Calu3 (cell line): ENCODE results near the gene GRK1. TPM values are rescaled to one million over a fixed set of nuclear protein-coding genes. Genes with fewer than 3 reads are reported as not detected.

Experiments
- BruUV-seq: library from RNA; stranded (reverse); fragments of 400-500 nt; replicated peaks from 2 replicates; lab custom pipeline; 2021; lab: Mats Ljungman, UMichigan
- CTCF ChIA-PET: fragments of 300-600 bp; sonication (Branson Sonifier 250); formaldehyde crosslinking; loops from one replicate; lab custom pipeline; 2022; ENCODE audit warnings: antibody characterized with exemption; lab: Charles Lee
- DNase-seq: peaks from one replicate; pipeline ENCODE4 v3.0.0; 2022
- H3K27ac Mint-ChIP-seq: one replicate; pipeline ENCODE4 v1.8.0; 2022; ENCODE audit warnings: mixed read lengths; ENCODE audit not compliant: unreplicated experiment
- H3K27me3 Mint-ChIP-seq: one replicate; pipeline ENCODE4 v1.8.0; 2022; ENCODE audit warnings: mixed read lengths; ENCODE audit not compliant: unreplicated experiment
- H3K36me3 Mint-ChIP-seq: one replicate; pipeline ENCODE4 v1.8.0; 2022; ENCODE audit warnings: mild to moderate bottlenecking, moderate library complexity, mixed read lengths; ENCODE audit not compliant: insufficient read depth, unreplicated experiment
- H3K4me1 Mint-ChIP-seq: one replicate; pipeline ENCODE4 v1.8.0; 2022; ENCODE audit warnings: mild to moderate bottlenecking, low read depth, mixed read lengths; ENCODE audit not compliant: unreplicated experiment
- H3K4me3 Mint-ChIP-seq: one replicate; pipeline ENCODE4 v1.8.0; 2022; ENCODE audit warnings: mild to moderate bottlenecking, low read depth, moderate library complexity, mixed read lengths; ENCODE audit not compliant: unreplicated experiment
- H3K9me3 Mint-ChIP-seq: one replicate; pipeline ENCODE4 v1.8.0; 2022; ENCODE audit warnings: low read depth, mixed read lengths; ENCODE audit not compliant: unreplicated experiment
- intact Hi-C: fragments of 100-400 bp; cut with micrococcal nuclease; formaldehyde crosslinking; loops from one replicate; pipeline ENCODE4 v1.10.0; 2022; ENCODE audit not compliant: unreplicated experiment
- total RNA-seq: library from RNA; stranded (reverse); gene quantifications from 2 replicates; pipeline ENCODE4 v1.2.3, GENCODE V29; 2022
- TF ChIP-seq, protein P1 (sequence below): fragments of 200-600 bp; IDR thresholded peaks from one replicate; pipeline ENCODE4 v1.8.0; 2022; ENCODE audit warnings: antibody characterized with exemption; ENCODE audit not compliant: unreplicated experiment

Gene GRK1
- total RNA-seq, 1 experiment from 2014 or later: not detected

DNA sequence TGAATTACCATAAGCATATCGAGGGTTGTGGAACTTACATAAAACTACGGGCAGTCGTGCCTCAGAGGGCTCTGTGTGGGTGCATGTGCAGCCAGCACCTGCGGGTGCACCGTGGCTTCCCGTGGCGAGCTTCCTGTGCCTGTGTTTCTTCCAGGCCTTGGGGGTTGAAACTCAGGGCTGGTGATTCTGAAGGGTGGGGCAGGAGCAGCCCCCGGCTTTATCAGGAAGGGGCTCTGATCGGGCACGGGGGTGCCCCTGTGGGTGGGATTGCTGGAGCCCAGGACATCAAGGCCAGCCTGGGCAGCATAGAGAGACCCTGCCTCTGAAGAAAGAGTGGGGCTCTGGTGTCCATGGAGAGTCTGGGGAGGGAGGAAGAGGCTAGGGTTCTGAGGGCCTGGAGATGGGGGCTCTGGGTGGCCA, 20.1 kb upstream of the GRK1 start:
- BruUV-seq: no TSS peak
- H3K36me3 Mint-ChIP-seq: no peaks in the 10 kb centered on the region
- no peak overlapping the region for H3K27ac Mint-ChIP-seq

DNA sequence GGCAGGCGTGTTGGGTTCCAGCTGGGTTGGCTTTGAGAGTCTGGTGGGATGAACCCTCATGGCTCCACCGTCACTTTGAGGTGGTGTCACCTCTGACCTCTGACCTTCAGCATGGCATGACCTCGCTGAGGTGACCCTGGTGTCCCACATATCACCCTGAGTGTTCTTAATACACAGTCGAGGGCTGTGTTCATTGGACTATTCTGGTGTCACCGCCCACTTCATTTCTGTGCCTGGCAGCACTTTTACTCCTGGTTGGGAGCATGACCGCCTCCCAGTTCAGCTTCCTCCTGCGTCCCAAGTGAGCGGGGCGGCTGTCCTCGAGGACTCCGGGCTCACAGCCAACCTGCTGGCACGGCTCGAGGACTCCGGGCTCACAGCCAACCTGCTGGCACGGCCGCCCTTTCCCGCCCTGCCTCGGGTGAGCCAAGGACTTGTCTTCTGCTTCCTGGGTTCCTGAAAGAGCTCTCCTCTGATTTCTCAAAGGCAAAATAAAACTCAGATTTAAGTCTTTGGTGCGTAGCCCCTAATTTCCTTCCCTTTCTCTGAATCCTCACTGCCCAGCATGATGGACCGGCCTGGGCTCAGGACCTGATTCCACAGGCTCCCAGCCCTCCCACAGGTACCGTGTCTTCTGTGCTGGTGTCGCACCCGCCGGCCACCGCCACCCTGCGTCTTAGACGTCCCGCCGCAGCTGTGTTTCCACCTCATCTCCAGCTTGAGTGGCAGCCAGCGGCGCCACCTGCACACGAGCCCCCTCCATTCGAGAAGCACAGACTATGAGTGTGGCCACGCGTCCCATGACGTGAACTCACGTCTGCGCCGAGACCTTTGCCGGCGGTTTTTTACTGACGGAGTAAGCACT, 19.4 kb upstream of the GRK1 start:
- intact Hi-C loops: no loop called here
- CTCF ChIA-PET: no interaction called here
- Mint-ChIP-seq H3K9me3 (peaks cover 5% of the 10 kb centered on the region), H3K4me3 (no peak overlapping the region), H3K4me1 (no peaks in the 10 kb centered on the region), H3K27me3 (no peaks in the 10 kb centered on the region), H3K27ac (no peak overlapping the region), H3K36me3 (no peaks in the 10 kb centered on the region)
- peak; percentile 51 for DNase-seq
- BruUV-seq: no TSS peak
- TF ChIP-seq, protein P1, sequence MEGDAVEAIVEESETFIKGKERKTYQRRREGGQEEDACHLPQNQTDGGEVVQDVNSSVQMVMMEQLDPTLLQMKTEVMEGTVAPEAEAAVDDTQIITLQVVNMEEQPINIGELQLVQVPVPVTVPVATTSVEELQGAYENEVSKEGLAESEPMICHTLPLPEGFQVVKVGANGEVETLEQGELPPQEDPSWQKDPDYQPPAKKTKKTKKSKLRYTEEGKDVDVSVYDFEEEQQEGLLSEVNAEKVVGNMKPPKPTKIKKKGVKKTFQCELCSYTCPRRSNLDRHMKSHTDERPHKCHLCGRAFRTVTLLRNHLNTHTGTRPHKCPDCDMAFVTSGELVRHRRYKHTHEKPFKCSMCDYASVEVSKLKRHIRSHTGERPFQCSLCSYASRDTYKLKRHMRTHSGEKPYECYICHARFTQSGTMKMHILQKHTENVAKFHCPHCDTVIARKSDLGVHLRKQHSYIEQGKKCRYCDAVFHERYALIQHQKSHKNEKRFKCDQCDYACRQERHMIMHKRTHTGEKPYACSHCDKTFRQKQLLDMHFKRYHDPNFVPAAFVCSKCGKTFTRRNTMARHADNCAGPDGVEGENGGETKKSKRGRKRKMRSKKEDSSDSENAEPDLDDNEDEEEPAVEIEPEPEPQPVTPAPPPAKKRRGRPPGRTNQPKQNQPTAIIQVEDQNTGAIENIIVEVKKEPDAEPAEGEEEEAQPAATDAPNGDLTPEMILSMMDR: no peak

More for the DNA sequence above, 20.1 kb upstream of the GRK1 start:
- no peaks in the 10 kb centered on the region for H3K27me3 Mint-ChIP-seq
- peaks cover 8% of the 10 kb centered on the region for H3K9me3 Mint-ChIP-seq
- TF ChIP-seq, protein P1: no peak
- CTCF ChIA-PET: no interaction called here
- H3K4me1 Mint-ChIP-seq: no peaks in the 10 kb centered on the region
- DNase-seq: no peak
- no peak overlapping the region for H3K4me3 Mint-ChIP-seq
- intact Hi-C loops: no loop called here

DNA sequence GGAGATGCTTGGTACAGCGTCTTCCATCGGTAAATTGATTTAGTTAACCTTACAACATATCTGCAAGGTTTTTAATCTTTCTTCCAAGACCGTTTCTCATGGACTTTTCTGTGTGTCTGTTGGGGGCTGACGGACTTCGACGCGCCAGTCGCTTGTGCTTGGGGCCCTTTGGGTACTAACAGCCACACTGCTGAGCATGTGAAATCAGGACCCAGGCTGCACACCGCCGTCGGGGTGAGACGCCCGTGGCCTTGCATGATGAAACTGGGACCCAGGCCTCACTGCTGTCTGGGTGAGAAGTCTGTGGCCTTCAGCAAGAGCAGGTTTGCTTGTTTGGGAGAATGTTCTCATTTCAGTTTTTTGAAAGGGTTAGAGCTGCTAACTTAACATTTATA, 18.8 kb upstream of the GRK1 start:
- H3K27ac Mint-ChIP-seq: no peak overlapping the region
- H3K36me3 Mint-ChIP-seq: no peaks in the 10 kb centered on the region
- CTCF ChIA-PET: no interaction called here
- H3K4me3 Mint-ChIP-seq: no peak overlapping the region
- no TSS peak for BruUV-seq
- no peak for DNase-seq
- intact Hi-C loops: no loop called here
- TF ChIP-seq, protein P1: no peak
- H3K27me3 Mint-ChIP-seq: no peaks in the 10 kb centered on the region
- H3K9me3 Mint-ChIP-seq: peaks cover 4% of the 10 kb centered on the region
- H3K4me1 Mint-ChIP-seq: no peaks in the 10 kb centered on the region

DNA sequence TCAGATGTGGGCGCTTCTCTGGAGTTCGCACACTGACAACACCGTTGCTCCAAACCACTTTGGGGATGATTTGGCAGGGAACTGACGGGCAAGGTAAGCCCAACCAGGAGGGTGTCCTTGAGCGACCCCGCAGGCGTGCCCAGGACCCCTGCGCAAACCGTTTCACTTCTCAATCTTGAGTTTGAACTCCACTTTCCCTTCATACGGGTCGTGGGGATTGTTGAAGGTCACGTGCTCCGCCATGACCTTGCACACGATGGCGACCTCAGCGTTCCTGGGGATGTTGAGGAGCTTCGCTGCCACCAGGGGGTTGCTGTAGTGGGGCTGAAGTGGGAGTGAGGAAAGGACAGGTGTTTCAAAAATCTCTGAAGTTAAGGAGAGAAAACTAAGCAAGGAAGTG, 17.8 kb upstream of the GRK1 start:
- Mint-ChIP-seq H3K4me3 (no peak overlapping the region), H3K4me1 (no peaks in the 10 kb centered on the region), H3K27ac (no peak overlapping the region), H3K27me3 (no peaks in the 10 kb centered on the region), H3K9me3 (peaks cover 4% of the 10 kb centered on the region), H3K36me3 (no peaks in the 10 kb centered on the region)
- CTCF ChIA-PET: no interaction called here
- TF ChIP-seq, protein P1: no peak
- intact Hi-C loops: no loop called here
- BruUV-seq: no TSS peak
- no peak for DNase-seq
